Mammary epithelial cell (primary cell): ENCODE results near the gene MAGOHB.
A peak's percentile ranks its signal among the peaks of the same experiment; 100 is the strongest.

Experiments used
- EZH2 ChIP-seq: IDR thresholded peaks from 2 replicates; pipeline ENCODE4 v1.6.1; 2012; ENCODE audit warnings: low read length, inconsistent platforms, borderline replicate concordance
- TF ChIP-seq, protein P1 (sequence below), 2 donors: IDR thresholded peaks in 1 of 2; conservative IDR thresholded peaks in 1 of 2; 2 replicates each; pipeline ENCODE4 v1.5.1; 2011 to 2012; ENCODE audit warnings: inconsistent platforms in 2 of 2, low read length in 2 of 2, mild to moderate bottlenecking in 2 of 2, control low read depth in 1 of 2, low read depth in 1 of 2; ENCODE audit not compliant: insufficient read depth in 1 of 2; ENCODE audit errors: extremely low read depth in 1 of 2

- no peak for TF ChIP-seq EZH2
- TF ChIP-seq, protein P1, sequence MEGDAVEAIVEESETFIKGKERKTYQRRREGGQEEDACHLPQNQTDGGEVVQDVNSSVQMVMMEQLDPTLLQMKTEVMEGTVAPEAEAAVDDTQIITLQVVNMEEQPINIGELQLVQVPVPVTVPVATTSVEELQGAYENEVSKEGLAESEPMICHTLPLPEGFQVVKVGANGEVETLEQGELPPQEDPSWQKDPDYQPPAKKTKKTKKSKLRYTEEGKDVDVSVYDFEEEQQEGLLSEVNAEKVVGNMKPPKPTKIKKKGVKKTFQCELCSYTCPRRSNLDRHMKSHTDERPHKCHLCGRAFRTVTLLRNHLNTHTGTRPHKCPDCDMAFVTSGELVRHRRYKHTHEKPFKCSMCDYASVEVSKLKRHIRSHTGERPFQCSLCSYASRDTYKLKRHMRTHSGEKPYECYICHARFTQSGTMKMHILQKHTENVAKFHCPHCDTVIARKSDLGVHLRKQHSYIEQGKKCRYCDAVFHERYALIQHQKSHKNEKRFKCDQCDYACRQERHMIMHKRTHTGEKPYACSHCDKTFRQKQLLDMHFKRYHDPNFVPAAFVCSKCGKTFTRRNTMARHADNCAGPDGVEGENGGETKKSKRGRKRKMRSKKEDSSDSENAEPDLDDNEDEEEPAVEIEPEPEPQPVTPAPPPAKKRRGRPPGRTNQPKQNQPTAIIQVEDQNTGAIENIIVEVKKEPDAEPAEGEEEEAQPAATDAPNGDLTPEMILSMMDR (conservative IDR thresholded peaks at IDR 0.05 in 1 of 2, IDR thresholded peaks at IDR 0.05 in 1 of 2; ENCODE audit: extremely low read depth in 1 of 2, insufficient read depth in 1 of 2, low read depth in 1 of 2, low read length in 2 of 2), result peak; percentile 5 to 27
These were observed 5.4 kb downstream of the MAGOHB start for GRCh38 chr12:10607885-10608458.
